Thymus (tissue), 11 donors: Measurements from ENCODE around the gene TBC1D1. TPM values are rescaled to one million over a fixed set of nuclear protein-coding genes. Genes with fewer than 3 reads are reported as not detected.
A peak's percentile ranks its signal among the peaks of the same experiment; 100 is the strongest.

Experiments used
- DNase-seq, 9 donors: peaks; one replicate each; pipeline ENCODE4 v3.0.0-alpha.2; 2013; ENCODE audit warnings: low spot score in 9 of 9, low read depth in 6 of 9, missing footprints in 1 of 9
- H3K27ac ChIP-seq, 2 donors: one replicate each; pipeline ENCODE4 v1.5.1; 2013; ENCODE audit warnings: control low read depth in 1 of 2, low read depth in 1 of 2, low read length in 1 of 2, mild to moderate bottlenecking in 1 of 2, moderate library complexity in 1 of 2
- H3K27me3 ChIP-seq, 2 donors: one replicate each; pipeline ENCODE4 v1.5.1; 2013; ENCODE audit warnings: low read length in 1 of 2; ENCODE audit not compliant: control insufficient read depth in 2 of 2, insufficient read depth in 1 of 2
- H3K36me3 ChIP-seq, 2 donors: one replicate each; pipeline ENCODE4 v1.5.1; 2013; ENCODE audit warnings: low read length in 1 of 2, mild to moderate bottlenecking in 1 of 2, moderate library complexity in 1 of 2; ENCODE audit not compliant: control insufficient read depth in 2 of 2, insufficient read depth in 2 of 2
- H3K4me1 ChIP-seq, 2 donors: one replicate each; pipeline ENCODE4 v1.5.1; 2013; ENCODE audit warnings: low read length in 2 of 2; ENCODE audit not compliant: control insufficient read depth in 2 of 2, insufficient read depth in 2 of 2
- H3K4me3 ChIP-seq, 2 donors: one replicate each; pipeline ENCODE4 v1.5.1; 2013; ENCODE audit warnings: low read length in 2 of 2, control low read depth in 1 of 2, mild to moderate bottlenecking in 1 of 2
- H3K9me3 ChIP-seq, 2 donors: one replicate each; pipeline ENCODE4 v1.5.1; 2013; ENCODE audit warnings: low read length in 1 of 2, mild to moderate bottlenecking in 1 of 2; ENCODE audit not compliant: control insufficient read depth in 2 of 2, insufficient read depth in 1 of 2
- WGBS: extraction: QIAGEN DNeasy Blood & Tissue Kit; methylation state at CpG from one replicate; pipeline ENCODE4 v1.1.7; 2013; 5-methylcytosine and 5-hydroxymethylcytosine counted together
- polyA plus RNA-seq: library from polyadenylated mRNA; stranded (reverse); fragments of 200-250 nt; gene quantifications from one replicate; pipeline ENCODE4 v1.2.3, GENCODE V29; 2013
- total RNA-seq: library from RNA; stranded (reverse); fragments of 120-200 nt; gene quantifications from one replicate; pipeline ENCODE4 v1.2.4, GENCODE V29; 2013
- donor health status: healthy.

TBC1D1 gene
- total and polyA plus RNA-seq, 2 donors = 49.9 to 65.7 TPM

DNA sequence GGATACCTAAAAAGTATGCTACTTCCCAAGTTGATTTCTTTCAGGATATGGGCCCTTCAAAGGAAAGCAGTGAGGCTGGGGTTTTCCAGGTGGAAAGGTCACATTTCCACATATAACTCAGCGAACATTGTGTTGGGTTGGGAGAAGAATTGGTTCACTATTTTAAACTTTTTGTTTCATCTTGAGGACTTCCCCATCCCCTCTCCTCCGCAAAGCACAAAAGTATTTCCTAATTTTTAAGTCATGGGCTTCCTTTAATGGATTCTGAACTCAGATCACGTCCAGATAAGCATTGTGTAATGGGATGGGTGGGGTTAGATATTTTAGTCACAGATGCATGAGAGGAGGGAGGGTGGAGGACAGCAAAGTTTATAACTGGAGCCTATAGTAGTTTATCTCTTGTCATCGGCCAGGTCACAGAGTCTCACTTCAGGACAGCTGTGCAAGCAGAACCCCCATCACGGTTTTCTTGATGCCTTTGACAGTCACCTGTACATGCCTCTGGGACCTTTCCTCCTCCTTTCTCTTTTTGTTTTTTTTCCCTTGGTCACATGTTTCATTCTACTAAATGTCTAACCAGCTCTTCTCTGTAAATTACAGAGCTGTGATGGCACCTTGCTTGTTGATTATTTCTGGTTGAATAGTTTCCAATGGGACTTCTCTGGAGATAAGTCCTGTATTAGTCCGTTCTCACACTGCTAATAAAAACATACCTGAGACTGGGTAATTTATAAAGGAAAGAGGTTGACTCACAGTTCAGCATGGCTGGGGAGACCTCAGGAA is 184.7 kb downstream of the TBC1D1 start:
- Histone ChIP-seq H3K4me1 (peaks cover 6 to 39% of the 10 kb centered on the region in 2 donors), H3K27me3 (no peaks in the 10 kb centered on the region), H3K9me3 (no peaks in the 10 kb centered on the region), H3K36me3 (peaks cover 16% of the 10 kb centered on the region in 2 donors), H3K4me3 (no peak overlapping the region), H3K27ac (peak overlapping the region in 1 of 2 donors; percentile 1)
- 68% methylated on average over 6 of the region's 6 CpGs for WGBS
- DNase-seq = no peak

DNA sequence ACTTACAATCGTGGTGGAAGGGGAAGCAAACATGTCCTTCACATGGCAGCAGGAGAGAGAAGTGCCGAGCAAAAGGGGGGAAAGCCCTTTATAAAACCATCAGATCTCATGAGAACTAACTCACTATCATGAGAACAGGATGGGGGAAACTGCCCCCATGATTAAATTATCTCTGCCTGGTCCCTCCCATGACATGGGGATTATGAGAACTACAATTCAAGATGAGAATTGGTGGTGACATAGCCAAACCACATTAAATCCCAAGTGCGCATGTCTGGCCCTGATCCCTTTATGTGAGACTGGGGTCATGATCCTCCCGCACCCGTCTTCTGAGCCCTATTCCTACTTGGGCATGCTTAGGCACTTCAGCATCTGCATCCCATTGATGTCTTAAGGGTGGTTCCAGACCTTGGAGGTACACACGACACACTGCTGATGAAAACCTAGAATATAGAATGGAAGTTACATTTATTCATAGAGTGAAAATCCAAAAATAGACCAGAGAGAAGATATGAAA is 185.3 kb downstream of the TBC1D1 start:
- H3K27ac ChIP-seq = no peak overlapping the region
- no peak overlapping the region for H3K4me3 ChIP-seq
- no peak for DNase-seq
- peaks cover 16% of the 10 kb centered on the region in 2 donors for H3K36me3 ChIP-seq
- 92% methylated on average over 6 of the region's 6 CpGs for WGBS
- peaks cover 6 to 39% of the 10 kb centered on the region in 2 donors for H3K4me1 ChIP-seq
- no peaks in the 10 kb centered on the region for H3K27me3 ChIP-seq
- no peaks in the 10 kb centered on the region for H3K9me3 ChIP-seq

DNA sequence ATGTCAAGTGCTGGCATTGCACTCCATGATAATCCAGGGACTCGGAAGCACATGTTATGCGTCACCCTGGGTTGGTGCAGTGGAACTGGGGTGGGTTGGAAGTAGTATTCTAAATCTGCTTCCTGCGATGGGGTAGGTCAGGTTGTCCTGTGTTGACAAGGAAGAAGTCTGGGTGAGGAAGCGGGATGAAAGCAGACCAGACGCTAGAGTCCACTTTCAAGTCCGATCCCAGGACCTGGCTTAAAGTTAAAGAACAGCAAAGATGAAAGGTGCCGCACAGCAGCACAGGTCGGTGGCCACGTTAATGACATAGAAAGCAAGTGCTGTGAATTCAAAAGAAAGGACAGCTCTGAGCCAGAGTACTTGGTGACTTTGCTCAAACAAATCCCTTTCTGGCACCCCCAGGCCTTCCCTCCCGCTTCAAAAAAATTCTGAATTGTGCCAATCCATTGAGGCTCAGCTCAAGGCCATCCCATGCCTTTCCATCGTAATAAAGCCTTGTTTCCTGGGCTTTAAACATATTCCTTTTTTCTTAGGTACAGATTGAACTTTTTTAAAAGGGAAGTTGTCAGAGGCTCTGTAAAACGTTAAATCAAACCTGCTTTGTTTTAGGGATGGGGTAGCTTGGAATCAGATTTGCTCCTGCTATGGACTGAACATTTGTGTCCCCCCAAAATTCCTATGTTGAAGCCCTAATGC is 187.1 kb downstream of the TBC1D1 start:
- H3K27ac ChIP-seq = peak overlapping the region; percentile 33 to 62
- no peaks in the 10 kb centered on the region for H3K9me3 ChIP-seq
- no peak overlapping the region for H3K4me3 ChIP-seq
- WGBS = 93% methylated on average over 12 of the region's 12 CpGs
- no peak for DNase-seq
- peaks cover 14 to 19% of the 10 kb centered on the region in 2 donors for H3K36me3 ChIP-seq
- peaks cover 3 to 33% of the 10 kb centered on the region in 2 donors for H3K4me1 ChIP-seq
- no peaks in the 10 kb centered on the region for H3K27me3 ChIP-seq

DNA sequence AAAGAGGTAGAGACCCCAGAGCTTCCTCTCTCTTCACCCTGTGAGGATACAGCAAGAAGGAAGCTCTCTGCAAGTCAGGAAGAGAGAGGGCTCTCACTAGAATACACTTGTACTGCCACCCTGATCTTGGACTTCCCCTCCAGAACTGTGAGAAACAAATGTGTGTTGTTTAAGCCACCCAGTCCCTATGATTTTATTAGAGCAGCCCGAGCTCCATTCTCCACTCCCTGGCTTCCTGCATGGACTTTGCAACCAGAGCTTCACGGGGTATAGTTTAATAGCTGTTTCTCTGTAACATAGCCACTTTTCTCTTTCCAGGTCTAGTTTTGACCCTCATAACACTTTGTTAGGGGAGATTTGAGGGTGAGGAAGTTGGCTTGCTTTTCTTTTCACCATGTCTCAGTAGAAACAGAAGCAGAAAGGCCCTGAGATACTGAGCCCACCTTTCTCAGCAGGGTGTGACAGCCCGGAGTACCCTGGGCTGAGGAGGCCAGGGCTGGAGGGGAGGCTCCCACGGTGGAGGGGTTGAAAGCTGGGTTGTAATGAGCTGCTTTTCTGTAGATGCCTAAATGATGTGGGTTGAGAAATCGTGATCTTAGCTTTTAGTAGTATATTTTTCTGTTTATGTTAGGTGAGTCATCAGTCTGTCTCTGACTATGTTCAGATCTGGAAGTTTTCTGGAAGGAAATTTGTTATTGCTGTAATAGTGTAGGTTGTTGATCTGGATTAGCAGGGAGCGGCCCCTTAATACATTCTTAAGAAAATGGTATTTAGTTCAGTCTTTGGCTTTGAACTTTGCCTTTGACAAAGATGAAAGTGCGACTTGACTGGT is 187.9 kb downstream of the TBC1D1 start:
- no peak for DNase-seq

DNA sequence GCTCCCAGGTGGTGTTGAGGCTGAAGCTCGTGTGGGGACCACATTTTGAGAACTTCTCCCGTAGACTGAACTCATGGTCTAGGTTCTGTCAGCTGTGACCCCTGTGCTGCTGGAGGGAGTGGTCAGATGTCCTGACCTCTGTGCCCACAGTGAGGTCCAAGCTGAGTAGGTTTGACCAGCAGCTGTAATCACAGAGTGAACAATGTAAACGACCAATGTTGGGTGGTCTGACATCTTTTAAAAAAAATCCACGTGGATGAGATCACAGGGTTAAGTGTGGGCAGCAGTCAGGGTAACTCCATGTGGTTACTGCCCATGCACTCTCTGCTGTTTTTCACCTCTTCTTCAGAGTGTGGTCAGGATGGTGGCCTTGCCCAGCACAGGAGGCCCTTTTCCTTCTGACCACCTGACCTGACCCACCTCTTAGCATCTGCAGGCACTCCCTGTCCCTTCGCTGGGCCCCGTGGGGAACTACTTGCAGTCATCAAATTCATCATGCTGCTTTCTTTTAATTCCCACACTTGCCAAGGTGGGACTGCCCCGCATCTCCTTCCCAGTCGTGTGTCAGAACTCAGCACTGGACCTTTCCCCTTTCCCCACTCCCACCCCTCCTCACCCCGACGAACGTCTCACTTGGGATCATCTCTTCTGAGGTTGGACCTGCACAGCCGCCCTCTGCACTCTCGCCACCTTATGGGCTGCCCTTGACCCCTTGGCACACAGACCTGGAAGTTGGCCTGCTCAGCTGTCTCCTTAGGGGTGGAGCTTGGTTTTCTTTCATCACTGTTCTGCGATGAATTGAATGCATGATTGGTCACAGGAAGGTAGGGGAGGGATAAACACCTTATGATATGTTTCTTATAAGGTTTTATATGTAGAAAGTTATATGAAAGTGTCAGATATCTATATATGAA is 189.4 kb downstream of the TBC1D1 start:
- Histone ChIP-seq H3K4me1 (peaks cover 2 to 31% of the 10 kb centered on the region in 2 donors), H3K4me3 (no peak overlapping the region), H3K27me3 (no peaks in the 10 kb centered on the region), H3K27ac (no peak overlapping the region), H3K36me3 (peaks cover 5 to 6% of the 10 kb centered on the region in 2 donors), H3K9me3 (no peaks in the 10 kb centered on the region)
- no peak for DNase-seq
- 97% methylated on average over 14 of the region's 14 CpGs for WGBS

More for the DNA sequence above, 187.9 kb downstream of the TBC1D1 start:
- no peaks in the 10 kb centered on the region for H3K27me3 ChIP-seq
- no peaks in the 10 kb centered on the region for H3K9me3 ChIP-seq
- H3K4me1 ChIP-seq = peaks cover 3 to 33% of the 10 kb centered on the region in 2 donors
- 77% methylated on average over 7 of the region's 7 CpGs for WGBS
- no peak overlapping the region for H3K4me3 ChIP-seq
- H3K27ac ChIP-seq = peak overlapping the region; percentile 62 to 77
- peaks cover 8 to 12% of the 10 kb centered on the region in 2 donors for H3K36me3 ChIP-seq

DNA sequence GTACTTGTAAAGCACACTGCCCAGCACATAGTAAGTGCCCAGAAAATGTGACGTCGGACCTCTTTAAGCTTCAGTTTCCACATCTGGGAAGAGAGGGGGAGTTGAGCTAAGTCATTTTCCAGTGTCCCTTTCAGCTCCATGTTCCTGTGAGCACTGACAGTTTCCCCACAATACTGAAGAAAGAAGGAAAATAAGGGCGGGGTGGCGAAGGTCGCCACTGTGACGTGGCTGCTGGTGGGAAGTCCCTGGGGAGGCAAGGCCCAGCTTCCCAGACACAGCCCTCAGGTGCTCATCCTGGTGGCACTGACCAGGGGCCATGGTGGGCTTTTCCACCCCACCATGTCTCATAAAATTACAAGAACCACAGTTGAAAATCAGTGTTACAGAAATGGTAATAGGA is 191.1 kb downstream of the TBC1D1 start:
- 98% methylated on average over 6 of the region's 6 CpGs for WGBS
- DNase-seq = no peak
- peak overlapping the region in 1 of 2 donors; percentile 55 for H3K27ac ChIP-seq
- H3K9me3 ChIP-seq = no peaks in the 10 kb centered on the region
- H3K36me3 ChIP-seq = peaks cover 6 to 13% of the 10 kb centered on the region in 2 donors
- H3K4me3 ChIP-seq = no peak overlapping the region
- H3K4me1 ChIP-seq = peaks cover 0 to 24% of the 10 kb centered on the region in 2 donors
- H3K27me3 ChIP-seq = no peaks in the 10 kb centered on the region

DNA sequence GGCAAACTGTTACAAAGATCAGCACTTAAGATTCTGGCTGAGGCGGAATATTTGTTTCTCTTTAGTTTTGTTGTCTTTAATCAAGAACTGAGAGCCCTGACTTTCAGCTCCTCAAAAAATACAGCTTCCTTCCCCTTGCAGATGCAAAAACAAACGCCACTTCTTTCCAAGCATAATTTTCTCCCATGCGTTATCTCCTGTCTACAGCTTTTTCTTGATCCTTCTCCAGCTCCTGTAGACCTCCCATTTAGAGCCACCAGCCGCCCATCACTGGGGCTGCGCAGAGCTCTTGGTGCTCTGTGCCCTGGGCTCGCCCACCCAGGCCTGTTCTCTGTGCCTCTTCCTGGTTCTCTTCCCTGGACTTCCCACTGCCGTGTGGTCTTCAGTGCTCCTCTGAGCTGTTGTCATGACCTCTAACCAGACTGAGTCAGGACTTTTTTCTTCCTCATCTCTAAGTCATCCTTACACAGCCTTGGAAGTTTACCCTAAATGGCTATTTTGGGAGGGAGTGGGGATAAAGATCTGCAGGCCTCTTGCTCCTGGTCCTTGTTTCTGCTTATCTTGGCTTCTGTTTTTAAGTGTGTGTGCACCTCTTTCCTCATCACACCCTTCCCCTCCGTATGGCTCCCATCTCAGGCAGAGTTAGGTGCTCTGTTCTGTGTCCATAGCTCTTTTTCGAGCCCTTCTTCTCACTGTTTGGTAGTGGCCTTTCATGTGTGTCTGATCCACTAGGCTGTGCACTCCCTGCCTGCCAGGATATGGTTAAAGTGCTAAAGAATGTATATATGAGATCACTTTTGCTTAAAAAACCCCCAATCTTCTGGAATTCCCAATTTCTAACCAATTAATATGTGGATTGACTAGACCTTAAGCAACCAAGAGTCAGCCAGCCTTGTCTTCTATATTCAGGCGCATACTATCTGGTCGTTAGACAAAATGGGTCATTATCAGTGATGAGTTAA is 191.8 kb downstream of the TBC1D1 start:
- DNase-seq = no peak
- H3K9me3 ChIP-seq = no peaks in the 10 kb centered on the region
- H3K36me3 ChIP-seq = peaks cover 9 to 13% of the 10 kb centered on the region in 2 donors
- no peaks in the 10 kb centered on the region for H3K27me3 ChIP-seq
- WGBS = 97% methylated on average over 11 of the region's 11 CpGs
- H3K27ac ChIP-seq = peak overlapping the region in 1 of 2 donors; percentile 20
- H3K4me3 ChIP-seq = no peak overlapping the region
- peaks cover 0 to 22% of the 10 kb centered on the region in 2 donors for H3K4me1 ChIP-seq
